ENCODE data around the gene THUMPD2. TPM values are rescaled to one million over a fixed set of nuclear protein-coding genes. Genes with fewer than 3 reads are reported as not detected.

The THUMPD2 gene
- total RNA-seq, 1 experiment from 2014 or later, result 19.6 TPM

- TF ChIP-seq ATF6 (CRISPR knock-in tag; IDR thresholded peaks at IDR 0.05), result no peak
Observed at GRCh38 chr2:39805936-39806608, 27.0 kb upstream of the THUMPD2 start (continued).

- DNase-seq (ENCODE audit: low spot score) (no peak), ATAC-seq (no peak)
- Mint-ChIP-seq H3K36me3 (peaks cover 29% of the 10 kb centered on the region), H3K4me1 (no peaks in the 10 kb centered on the region), H3K27ac (no peak overlapping the region), H3K9me3 (peaks cover 56% of the 10 kb centered on the region), H3K27me3 (ENCODE audit: low read depth) (no peaks in the 10 kb centered on the region), H3K4me3 (no peak overlapping the region)
- no peak for TF ChIP-seq USF1 (CRISPR knock-in tag; IDR thresholded peaks at IDR 0.05)
- 0 out of 2 replicates have a peak, but pooled peaks have one; percentile 39 for TF ChIP-seq ZNF317 (CRISPR knock-in tag; IDR thresholded peaks at IDR 0.05; ENCODE audit: borderline replicate concordance, low read depth)
- ChIA-PET CTCF (no interaction called here), POLR2A (no interaction called here)
Observed at GRCh38 chr2:39803839-39804238, 24.8 kb upstream of the THUMPD2 start.

- ChIA-PET CTCF (no interaction called here), POLR2A (no interaction called here)
- Mint-ChIP-seq H3K9me3 (peaks cover 38% of the 10 kb centered on the region), H3K27ac (no peak overlapping the region), H3K27me3 (ENCODE audit: low read depth) (no peaks in the 10 kb centered on the region), H3K36me3 (peaks cover 23% of the 10 kb centered on the region), H3K4me3 (no peak overlapping the region), H3K4me1 (no peaks in the 10 kb centered on the region)
- TF ChIP-seq KAT7 (CRISPR knock-in tag; IDR thresholded peaks at IDR 0.05; ENCODE audit: borderline replicate concordance) (no peak), GTF2I (CRISPR knock-in tag; conservative IDR thresholded peaks at IDR 0.05) (no peak), ZNF317 (CRISPR knock-in tag; IDR thresholded peaks at IDR 0.05; ENCODE audit: borderline replicate concordance, low read depth) (no peak), IRF2 (CRISPR knock-in tag; IDR thresholded peaks at IDR 0.05; ENCODE audit: borderline replicate concordance, low read depth) (no peak), CBFB (CRISPR knock-in tag; IDR thresholded peaks at IDR 0.05; ENCODE audit: low read depth) (no peak), ESRRA (CRISPR knock-in tag; IDR thresholded peaks at IDR 0.05; ENCODE audit: borderline replicate concordance) (no peak), NR1H2 (CRISPR knock-in tag; IDR thresholded peaks at IDR 0.05) (no peak), ZNF512 (CRISPR knock-in tag; IDR thresholded peaks at IDR 0.05; ENCODE audit: borderline replicate concordance) (no peak), ERG (CRISPR knock-in tag; IDR thresholded peaks at IDR 0.05) (no peak), TEAD1 (CRISPR knock-in tag; IDR thresholded peaks at IDR 0.05) (no peak)
- DNase-seq (ENCODE audit: low spot score) (no peak), ATAC-seq (no peak)
Observed at GRCh38 chr2:39800752-39801151, 21.7 kb upstream of the THUMPD2 start.

GRCh38 chr2:39796134-39796533, 17.1 kb upstream of the THUMPD2 start:
- Mint-ChIP-seq H3K9me3 (peaks cover 33% of the 10 kb centered on the region), H3K27ac (no peak overlapping the region), H3K27me3 (ENCODE audit: low read depth) (no peaks in the 10 kb centered on the region; the same call in 1 of the 2 replicates), H3K4me3 (no peak overlapping the region), H3K36me3 (peaks cover 16% of the 10 kb centered on the region), H3K4me1 (no peaks in the 10 kb centered on the region)
- DNase-seq (ENCODE audit: low spot score) (no peak), ATAC-seq (no peak)
- CTCF ChIA-PET, result interaction anchor here (0.8 kb wide), 1 partner anchor 117 kb away, joined by 3 read pairs; no protein-coding TSS in a partner anchor
- TF ChIP-seq CDX4 (CRISPR knock-in tag; IDR thresholded peaks at IDR 0.05; ENCODE audit: borderline replicate concordance) (no peak), TEAD1 (CRISPR knock-in tag; IDR thresholded peaks at IDR 0.05) (no peak), ELF4 (CRISPR knock-in tag; IDR thresholded peaks at IDR 0.05; ENCODE audit: low read depth) (no peak), GTF2I (CRISPR knock-in tag; conservative IDR thresholded peaks at IDR 0.05) (no peak)
- POLR2A ChIA-PET, result no interaction called here
